Measurements from ENCODE around the gene UXS1.

The UXS1 gene

GRCh38 chr2:106126705-106127281, 67.3 kb downstream of the UXS1 start:
- no peak for DNase-seq (ENCODE audit: low read depth)
- TF ChIP-seq CTCF (IDR thresholded peaks at IDR 0.05; ENCODE audit: low read depth, low read length, missing control alignments), result no peak
- no peak overlapping the region for H3K4me3 ChIP-seq (ENCODE audit: low read depth, low read length)

GRCh38 chr2:106126295-106126694, 67.8 kb downstream of the UXS1 start:
- no peak for TF ChIP-seq CTCF (IDR thresholded peaks at IDR 0.05; ENCODE audit: low read depth, low read length, missing control alignments)
- no peak overlapping the region for H3K4me3 ChIP-seq (ENCODE audit: low read depth, low read length)
- no peak for DNase-seq (ENCODE audit: low read depth)

- TF ChIP-seq CTCF (IDR thresholded peaks at IDR 0.05; ENCODE audit: low read depth, low read length, missing control alignments), result no peak
- H3K4me3 ChIP-seq (ENCODE audit: low read depth, low read length), result no peak overlapping the region
- DNase-seq (ENCODE audit: low read depth), result no peak
These were observed 69.1 kb downstream of the UXS1 start for GRCh38 chr2:106124905-106125549.

GRCh38 chr2:106124106-106124756, 69.9 kb downstream of the UXS1 start:
- H3K4me3 ChIP-seq (ENCODE audit: low read depth, low read length), result no peak overlapping the region
- no peak for DNase-seq (ENCODE audit: low read depth)
- TF ChIP-seq CTCF (IDR thresholded peaks at IDR 0.05; ENCODE audit: low read depth, low read length, missing control alignments), result no peak

GRCh38 chr2:106122157-106122556, 71.9 kb downstream of the UXS1 start:
- no peak for DNase-seq (ENCODE audit: low read depth)
- no peak for TF ChIP-seq CTCF (IDR thresholded peaks at IDR 0.05; ENCODE audit: low read depth, low read length, missing control alignments)
- H3K4me3 ChIP-seq (ENCODE audit: low read depth, low read length), result no peak overlapping the region

- no peak overlapping the region for H3K4me3 ChIP-seq (ENCODE audit: low read depth, low read length)
- TF ChIP-seq CTCF (IDR thresholded peaks at IDR 0.05; ENCODE audit: low read depth, low read length, missing control alignments), result no peak
- no peak for DNase-seq (ENCODE audit: low read depth)
These were observed 73.7 kb downstream of the UXS1 start for GRCh38 chr2:106120432-106120831.

All from GM12864 (cell line).